Measurements from ENCODE around the gene OSCP1. TPM values are rescaled to one million over a fixed set of nuclear protein-coding genes. Genes with fewer than 3 reads are reported as not detected.
A peak's percentile ranks its signal among the peaks of the same experiment; 100 is the strongest.

Gene OSCP1
- total RNA-seq, 2 donors from 2014 or later, result 5.7 to 7.1 TPM

DNA sequence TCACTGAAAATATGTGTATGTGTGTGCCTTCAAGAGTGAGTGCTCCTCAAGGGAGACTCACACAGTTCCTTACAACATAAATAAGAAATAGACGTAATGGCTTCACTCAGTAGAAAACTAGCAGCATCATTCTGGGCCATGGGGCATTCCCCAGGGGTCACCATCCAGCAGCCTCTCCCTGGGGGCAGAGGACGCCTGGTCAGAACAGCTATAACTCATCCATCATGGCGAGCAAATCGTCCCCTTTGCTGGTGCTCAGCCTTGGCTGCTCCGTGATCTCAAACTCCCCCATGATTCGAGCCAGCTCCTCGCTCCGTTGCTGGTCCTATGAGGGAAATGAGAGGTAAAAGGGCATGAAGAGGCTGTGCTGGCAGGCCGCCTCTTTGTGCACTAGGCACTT lies 32.3 kb downstream of the OSCP1 start:
- intact Hi-C loops (cut with DNase I), result loop anchor here in 1 of 2 donors (10.0 kb wide), 1 partner anchor 323 kb away; no protein-coding TSS in a partner anchor
- no peak for DNase-seq (ENCODE audit: low spot score)

DNA sequence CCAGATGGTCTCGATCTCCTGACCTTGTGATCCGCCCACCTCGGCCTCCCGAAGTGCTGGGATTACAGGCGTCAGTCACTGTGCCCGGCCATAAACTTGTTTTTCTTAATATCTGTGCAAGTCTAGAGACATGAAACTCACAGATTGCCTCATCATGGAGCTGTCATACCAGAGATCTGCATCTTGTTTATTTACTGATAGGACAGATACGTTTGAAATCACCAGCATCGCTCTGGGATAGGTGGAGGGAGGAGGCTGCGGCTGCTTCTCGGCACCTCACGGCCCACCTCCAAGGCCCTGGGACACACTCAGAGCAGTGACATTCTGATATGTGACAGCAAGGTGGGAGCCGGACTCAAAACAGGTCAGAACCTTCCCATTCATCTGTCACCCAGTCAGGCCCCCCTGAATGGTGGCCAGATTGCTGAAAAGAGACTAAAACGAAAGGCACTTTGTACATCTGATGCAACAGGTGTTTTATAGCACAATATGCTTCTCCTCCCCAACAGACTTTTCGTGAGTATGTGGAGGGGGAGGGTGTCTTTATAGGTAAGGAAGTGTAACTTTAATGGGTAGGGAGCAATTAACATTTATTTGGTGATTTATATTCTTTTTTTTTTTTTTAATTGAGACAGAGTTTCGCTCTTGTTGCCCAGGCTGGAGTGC lies 34.5 kb downstream of the OSCP1 start:
- DNase-seq (ENCODE audit: low spot score), result no peak
- intact Hi-C loops (cut with DNase I), result loop anchor here in 1 of 2 donors (10.0 kb wide), 1 partner anchor 321 kb away; no protein-coding TSS in a partner anchor

DNA sequence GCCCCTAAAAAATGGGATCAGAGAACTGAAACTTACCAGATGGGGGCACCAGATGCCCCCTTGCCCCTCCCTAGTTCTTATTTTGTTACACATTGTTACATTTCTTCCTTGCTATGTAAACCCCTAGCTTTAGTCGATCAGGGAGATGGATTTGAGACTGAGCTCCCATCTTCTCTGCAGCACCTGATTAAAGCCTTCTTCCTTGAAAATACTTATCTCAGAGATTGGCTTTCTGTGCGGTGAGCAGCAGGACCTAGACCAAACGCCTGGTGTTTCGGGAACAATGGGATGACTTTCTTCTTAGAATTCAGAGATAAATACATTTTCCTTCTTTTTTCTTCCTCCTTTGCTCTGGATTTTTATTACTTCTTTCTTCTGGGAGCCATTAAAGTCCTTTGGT lies 35.9 kb downstream of the OSCP1 start:
- no peak for DNase-seq (ENCODE audit: low spot score)
- intact Hi-C loops (cut with DNase I), result loop anchor here (5.0 to 10.0 kb wide), 2 partner anchors 72 to 320 kb away; no protein-coding TSS in a partner anchor

DNA sequence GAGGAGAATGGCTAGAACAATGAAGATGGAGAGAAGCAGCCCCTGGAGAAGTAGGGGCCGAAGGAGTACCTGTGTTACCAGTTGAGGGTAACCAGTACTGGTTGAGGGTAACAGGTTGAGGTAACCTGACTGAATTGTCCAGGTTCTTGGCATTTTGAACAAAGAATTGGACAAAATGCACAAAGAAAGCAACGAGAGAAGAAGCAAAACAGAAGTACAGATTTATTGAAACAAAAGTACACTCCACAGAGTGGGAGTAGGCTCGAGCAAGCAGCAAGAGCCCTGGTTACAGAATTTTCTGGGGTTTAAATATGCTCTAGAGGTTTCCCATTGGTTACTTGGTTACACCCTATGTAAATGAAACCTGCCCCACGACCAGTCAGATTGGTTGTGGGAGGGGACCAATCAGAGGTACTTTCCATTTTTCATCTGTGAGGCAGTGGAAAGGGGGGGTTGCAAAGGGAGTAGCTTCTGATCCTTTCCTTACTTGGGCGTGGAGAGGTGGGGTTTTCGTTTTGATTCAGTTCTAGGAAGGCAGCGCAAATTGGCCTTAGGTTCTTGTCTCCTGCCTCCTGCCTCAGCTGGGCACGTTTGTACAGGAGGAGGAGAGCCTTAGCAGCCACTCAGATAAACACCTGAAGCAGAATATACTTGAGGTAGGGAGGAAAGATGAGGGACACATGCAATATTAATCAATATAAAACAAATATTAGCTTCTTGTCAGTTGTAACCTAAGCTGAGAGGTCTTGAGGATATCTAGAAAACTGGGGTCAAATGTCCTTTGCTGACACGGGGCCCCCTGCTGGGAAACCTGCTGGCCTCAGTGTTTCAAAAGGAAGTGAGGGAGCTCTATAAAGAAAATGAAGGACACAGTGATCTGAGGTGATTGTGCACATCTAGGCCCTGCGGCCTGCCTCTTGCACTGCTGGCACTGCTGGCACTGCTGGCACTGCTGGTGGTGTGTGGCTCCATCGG lies 38.3 kb downstream of the OSCP1 start:
- intact Hi-C loops (cut with DNase I), result loop anchor here (5.0 to 10.0 kb wide), 2 partner anchors 70 to 317 kb away; no protein-coding TSS in a partner anchor
- no peak for DNase-seq (ENCODE audit: low spot score)

DNA sequence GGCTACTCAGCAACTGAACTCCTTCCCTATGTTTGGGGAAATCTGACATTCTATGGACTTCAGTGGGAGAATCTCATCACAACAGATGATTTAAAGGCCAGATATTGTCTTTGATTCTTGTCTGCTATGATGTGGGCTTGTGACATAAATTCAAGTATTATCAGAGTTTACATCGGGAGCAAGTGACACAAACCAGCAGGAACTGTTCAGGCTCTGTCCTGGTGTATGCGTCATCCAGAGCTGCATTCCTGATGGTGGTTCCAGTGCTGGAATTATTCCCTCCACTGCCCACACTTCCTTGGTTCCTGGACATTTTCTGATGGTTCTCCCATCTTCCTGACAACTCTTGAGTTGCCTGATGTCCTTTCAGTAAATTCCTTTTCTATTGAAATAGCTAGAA lies 41.8 kb downstream of the OSCP1 start:
- DNase-seq (ENCODE audit: low spot score), result no peak
- intact Hi-C loops (cut with DNase I), result no loop called here

DNA sequence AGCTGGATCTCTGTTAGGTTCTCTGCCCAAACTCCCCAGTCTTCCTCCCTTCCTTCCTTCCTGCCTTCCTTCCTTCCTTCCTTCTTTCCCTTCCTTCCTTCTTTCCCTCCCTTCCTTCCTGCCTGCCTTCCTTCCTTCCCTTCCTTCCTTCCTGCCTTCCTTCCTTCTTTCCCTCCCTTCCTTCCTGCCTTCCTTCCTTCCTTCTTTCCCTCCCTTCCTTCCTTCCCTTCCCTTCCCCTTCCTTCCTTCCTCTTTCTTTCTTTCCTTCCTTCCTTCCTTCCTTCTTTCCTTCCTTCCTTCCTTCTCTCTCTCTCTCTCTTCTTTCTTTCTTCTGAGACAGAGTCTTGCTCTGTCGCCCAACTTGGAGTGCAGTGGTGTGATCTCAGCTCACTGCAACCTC lies 43.8 kb downstream of the OSCP1 start:
- no peak for DNase-seq (ENCODE audit: low spot score)
- intact Hi-C loops (cut with DNase I), result no loop called here

DNA sequence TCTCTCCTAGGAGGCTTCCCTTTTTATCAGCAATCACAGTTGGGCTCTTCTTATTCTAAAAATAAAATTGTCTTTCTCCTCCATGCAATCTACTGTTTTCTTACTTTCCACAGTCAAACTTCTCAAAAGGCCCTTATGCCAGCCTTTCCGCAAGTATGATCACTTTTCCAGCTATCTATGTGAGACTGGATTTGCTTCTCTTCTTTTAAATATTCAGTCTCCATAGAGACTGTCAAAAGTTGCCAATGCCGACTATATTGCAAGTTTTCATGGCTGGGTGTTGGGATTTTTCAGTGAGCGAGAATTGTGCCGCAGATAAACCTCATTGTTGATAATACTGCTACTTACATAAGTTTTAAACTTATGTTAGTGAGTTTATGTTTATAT lies 47.8 kb downstream of the OSCP1 start:
- intact Hi-C loops (cut with DNase I), result no loop called here
- no peak for DNase-seq (ENCODE audit: low spot score)

DNA sequence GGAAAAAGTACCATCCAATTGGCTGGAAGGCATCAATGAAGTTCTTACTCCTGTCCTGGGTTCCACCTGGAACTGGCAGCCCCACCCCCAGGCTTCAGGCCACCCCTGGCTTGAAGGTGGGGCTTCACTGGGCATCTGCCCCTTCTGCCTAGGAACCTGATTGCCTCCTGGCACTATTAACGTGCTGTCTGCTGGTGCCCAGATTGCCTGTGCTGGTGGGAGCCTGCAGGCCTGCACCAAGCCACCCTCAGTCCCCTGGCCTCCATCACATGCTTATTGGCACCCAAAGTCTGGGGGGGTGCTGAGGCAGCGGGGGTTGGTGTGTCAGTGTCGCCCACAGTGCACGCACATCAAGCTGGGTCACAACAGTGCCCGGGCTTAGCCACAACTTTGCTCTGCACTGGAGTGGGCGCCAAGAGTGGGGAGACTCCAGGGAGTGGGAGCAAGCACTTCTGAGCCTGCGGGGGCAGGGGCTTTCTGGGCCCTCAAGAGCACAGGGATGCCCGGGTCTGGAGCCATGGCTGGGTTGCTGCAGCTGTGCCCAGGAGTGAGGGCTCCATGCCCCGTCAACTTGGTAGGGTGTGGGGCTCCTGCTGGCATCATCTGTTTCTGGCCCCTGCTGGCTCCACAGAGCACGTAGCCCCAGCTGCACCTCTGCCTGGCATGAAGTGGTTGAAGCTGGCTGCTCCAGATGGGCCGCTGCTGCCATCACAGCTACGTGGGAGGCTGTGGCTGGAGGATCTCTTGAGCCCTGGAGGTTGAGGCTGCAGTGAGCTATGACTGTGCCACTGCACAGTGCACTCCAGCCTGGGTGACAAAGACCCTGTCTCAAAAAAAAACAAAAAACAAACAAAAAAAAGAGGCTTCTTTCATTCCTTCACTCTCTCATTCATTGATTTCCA lies 48.4 kb downstream of the OSCP1 start:
- intact Hi-C loops (cut with DNase I), result no loop called here
- DNase-seq (ENCODE audit: low spot score), result no peak

DNA sequence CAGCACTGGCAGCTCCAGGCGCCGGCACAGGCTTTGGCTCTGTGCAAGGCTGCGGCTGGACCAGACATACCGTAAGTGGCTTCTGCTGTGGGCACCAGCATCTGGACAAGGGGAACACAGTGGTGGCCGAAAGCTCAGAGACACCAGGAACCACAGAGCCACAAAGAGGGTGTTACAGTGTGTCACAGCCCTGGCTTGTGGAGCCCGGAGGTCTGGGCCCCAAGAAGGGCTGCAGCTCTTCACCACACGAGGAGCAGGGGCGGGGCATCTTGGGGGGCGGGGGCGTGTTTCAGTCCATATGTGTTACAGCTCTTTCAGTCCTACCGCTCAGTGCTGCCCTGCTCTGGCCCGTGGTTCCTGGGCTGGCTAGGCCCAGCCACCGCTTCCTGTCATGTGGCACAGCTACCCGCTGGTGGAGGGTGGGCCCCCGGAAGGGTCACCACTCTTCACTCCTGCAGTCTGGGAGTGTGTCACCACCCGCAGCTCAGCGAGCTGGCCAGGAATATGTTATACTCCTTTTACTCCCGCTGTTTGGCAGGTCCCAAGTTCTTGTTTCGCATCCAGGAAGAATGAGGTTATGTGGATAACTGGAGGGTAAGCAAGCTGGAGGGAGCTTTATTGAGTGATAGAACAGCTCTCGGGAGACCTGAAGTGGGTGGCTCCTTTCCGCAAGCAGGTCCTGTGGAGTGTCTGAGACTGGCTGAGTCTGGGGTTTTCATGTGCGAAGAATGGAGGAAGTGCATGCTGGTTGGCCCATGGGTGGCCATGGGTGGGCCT lies 49.2 kb downstream of the OSCP1 start:
- intact Hi-C loops (cut with DNase I), result no loop called here
- peak; percentile 95 for DNase-seq (ENCODE audit: low spot score)

DNA sequence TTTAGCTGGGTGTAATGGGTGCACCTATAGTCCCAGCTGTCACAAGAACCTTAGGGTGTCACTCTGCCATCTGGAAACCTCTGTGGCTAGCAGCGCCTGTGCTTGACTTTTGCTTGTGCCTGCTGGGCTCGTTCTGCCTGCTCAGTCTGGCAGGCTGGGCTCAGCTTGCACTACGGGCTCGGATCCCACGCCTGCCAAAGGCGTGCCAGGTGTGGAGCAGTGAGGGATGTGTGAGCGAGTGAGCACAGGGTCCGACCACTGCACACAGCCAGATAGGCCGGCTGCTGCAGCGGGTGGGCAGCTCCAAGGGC lies 49.8 kb downstream of the OSCP1 start:
- intact Hi-C loops (cut with DNase I), result no loop called here
- DNase-seq (ENCODE audit: low spot score), result no peak

DNA sequence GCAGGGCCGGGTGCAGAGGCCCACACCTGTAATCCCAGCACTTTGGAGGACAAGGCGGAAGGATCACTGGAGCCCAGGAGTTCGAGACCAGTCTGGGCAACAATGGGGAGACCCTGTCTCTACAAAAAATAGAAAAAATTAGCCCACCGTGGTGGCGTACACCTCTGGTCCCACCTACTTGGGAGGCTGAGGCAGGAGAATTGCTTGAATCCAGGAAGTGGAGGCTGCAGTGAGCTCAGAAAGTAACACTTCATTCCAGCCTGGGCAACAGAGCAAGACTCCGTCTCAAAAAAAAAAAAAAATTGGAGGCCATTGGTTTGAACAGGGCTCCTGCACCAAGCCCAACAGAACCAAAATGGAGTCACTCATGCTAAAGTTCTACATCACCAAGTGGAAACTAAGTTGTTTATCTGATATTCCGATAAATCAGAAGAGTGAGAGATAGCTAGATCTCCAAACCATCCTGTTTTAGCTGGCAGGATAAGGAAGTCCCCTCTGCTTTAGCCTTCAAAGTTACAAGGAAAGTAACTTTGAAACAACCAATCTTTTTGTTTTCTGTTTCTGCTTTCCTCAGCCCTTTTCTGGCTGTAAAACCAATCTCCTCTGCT lies 51.8 kb downstream of the OSCP1 start:
- no peak for DNase-seq (ENCODE audit: low spot score)
- intact Hi-C loops (cut with DNase I), result no loop called here

DNA sequence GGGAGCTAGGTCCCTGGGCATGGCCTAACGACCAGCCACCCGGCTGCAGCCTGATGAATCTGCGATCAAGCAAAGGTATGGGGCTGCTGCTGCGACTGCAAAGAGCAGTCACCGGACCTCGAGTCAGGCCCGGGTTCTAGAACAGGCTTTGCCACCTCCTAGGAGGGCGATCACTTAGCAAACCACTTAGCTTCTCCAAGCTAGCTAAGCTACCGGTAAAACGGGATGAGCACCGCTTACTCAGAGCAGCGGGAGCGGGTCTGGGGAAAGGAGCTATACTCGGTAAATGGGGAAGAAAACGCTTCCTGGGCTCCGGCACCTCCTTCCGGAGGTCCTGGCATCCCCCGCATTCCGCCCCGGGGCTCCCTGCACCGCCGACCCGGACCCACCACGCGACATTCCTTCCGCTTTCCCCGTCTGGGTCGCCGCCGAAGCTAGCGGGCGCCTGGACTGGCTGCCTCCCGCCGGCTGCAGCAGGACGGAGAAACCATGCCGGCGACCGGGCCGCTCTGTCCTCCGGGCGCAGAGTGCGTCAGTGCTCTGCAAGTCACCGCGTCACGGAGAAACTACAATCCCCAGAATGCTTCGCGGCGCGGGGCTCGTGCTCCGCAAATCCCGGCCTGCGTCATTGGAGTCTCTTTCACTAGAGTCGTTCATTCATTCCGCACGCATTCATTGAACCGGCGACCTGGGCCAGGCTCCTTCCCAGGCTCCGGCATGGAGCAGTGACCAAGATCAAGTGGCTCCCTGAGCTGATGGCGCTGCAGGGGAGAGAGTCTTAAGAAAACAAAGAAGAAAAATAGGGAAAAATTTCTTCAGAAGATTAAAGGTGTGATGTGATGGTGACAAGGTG lies 52.6 kb downstream of the OSCP1 start, which contains the start of gene LSM10:
TSS of gene LSM10 (minus strand) at position 531 of the 853 bp plus-strand sequence. CDS start 3,779 bp downstream, outside the sequence.
- intact Hi-C loops (cut with DNase I), result no loop called here
- DNase-seq (ENCODE audit: low spot score), result peak; percentile 98

DNA sequence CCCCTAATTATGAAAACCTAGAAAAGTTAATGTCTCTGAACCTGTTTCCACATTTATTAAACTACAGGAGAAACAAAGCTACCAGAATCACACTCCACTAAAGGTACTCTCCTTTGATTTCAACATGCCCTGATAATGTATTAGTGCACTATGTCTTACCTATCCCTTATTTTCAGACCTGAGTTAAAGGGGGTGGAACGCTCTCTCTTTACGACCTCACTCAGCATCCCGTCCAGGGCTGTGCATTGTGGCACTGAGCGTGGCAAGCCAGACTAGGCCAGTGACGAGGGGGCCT lies 53.2 kb downstream of the OSCP1 start:
- DNase-seq (ENCODE audit: low spot score), result no peak
- intact Hi-C loops (cut with DNase I), result no loop called here

DNA sequence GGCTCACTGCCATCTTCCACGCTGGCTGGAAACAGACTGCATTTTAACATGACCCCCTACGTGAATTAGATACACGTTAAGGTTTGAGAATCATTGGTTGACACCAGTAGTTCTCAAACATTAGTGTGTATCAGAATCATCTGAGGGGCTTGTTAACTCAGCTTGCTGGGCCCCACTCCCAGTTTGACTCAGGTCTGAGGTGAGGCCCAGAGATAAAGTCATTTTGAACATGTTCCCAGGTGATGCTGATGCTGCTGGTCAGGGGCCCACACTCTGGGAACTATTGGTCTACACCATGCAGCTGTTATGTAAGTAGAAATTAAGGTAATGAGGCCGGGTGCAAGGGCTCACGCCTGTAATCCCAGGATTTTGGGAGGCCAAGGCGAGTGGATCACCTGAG lies 53.9 kb downstream of the OSCP1 start:
- no peak for DNase-seq (ENCODE audit: low spot score)
- intact Hi-C loops (cut with DNase I), result no loop called here

DNA sequence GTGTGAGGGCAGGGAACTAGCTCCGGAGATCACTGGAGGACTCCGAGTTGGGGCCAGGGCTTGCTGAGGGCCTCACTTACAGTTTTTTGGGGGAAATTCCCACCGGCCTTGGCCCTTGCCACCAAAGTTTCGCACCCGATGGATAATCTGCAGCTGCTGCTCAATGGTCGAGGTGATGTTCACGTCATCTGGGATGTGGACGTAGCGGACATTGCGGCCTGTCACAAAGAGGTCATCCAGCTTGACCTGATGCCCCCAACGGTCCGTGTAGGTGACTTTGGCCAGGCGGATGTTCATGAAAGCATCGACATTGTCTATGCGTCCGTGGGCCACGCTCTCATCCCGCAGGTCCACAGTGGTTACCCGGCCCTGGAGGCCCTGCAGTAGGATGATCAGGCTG lies 56.6 kb downstream of the OSCP1 start:
- no peak for DNase-seq (ENCODE audit: low spot score)

DNA sequence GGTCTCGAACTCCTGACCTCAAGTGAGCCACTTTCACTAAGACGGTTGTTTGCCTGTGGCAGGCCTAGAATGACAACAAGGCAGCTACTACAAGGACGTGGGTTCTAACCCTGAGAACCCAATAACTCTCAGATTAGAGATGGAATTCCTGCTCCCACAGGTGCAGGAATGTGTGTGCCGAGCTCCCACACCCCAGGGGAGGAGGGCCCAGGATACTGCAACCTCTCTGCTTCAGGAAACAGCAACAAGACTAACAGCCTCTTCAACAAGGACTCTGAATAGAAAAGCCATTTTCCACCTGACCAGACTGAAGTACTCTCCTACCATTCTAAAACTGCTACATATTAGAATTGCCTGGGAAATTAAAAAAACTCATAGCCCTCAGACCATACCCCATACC lies 57.4 kb downstream of the OSCP1 start:
- intact Hi-C loops (cut with DNase I), result no loop called here
- no peak for DNase-seq (ENCODE audit: low spot score)

More for the DNA sequence above, 56.6 kb downstream of the OSCP1 start:
- intact Hi-C loops (cut with DNase I), result no loop called here

DNA sequence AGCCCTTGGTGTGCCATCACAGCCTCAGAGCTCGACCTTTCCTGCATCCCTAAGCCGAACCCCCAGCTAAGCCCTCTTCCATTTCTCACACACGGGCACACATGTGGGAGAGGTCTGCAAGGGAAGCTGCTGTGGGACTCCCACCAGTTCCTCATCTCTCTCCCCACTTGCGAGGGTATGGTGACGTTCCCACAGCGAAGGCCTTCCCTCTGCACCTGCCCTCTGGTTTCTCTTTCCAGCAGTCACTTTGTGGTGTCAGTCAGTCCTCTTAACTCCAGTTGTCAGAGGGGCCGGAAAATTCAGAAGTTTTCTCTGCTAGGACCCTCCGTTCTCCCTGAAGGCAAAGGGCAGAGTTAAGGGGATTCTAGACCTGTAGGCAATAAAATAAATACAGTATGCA lies 59.0 kb downstream of the OSCP1 start:
- DNase-seq (ENCODE audit: low spot score), result no peak
- intact Hi-C loops (cut with DNase I), result no loop called here

DNA sequence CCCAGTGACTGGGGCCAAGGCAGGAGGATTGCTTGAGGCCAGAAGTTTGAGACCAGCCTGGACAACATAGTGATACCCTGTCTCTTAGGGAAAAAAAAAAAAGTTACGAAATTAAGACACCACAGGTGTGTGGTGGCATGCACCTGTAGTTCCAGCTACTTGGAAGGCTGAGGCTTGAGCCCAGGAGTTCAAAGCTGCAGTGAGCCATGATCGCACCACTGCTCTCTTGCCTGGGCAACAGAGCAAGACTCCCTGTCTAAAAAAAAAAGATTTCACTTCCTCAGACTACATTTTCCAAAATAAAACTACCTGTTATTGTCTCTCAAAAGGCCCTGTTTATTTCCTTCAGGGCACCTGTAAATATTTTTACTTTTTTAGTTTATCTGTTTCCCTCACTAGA lies 59.8 kb downstream of the OSCP1 start:
- intact Hi-C loops (cut with DNase I), result no loop called here
- DNase-seq (ENCODE audit: low spot score), result no peak
